Measurements from ENCODE around the gene SGF29.

DNA sequence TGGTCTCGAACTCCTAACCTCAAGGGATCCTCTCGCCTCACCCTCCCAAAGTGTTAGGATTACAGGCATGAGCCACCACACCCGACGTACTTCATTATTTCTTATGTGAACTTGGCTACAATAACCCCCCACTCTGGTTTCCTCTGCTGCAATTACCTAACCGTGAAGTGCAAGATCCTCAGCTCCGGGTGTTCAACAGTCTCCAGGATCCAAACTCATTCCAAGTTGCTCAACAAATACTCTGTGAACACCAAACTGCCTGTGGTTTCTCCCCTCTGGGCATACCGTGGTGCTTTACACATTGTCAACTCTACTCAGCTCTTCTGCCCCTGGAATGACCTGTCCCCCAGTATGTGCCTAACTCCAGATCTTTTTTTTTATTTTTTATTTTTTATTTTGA is 62.9 kb downstream of the SGF29 start:
- TF ChIP-seq, protein P1, sequence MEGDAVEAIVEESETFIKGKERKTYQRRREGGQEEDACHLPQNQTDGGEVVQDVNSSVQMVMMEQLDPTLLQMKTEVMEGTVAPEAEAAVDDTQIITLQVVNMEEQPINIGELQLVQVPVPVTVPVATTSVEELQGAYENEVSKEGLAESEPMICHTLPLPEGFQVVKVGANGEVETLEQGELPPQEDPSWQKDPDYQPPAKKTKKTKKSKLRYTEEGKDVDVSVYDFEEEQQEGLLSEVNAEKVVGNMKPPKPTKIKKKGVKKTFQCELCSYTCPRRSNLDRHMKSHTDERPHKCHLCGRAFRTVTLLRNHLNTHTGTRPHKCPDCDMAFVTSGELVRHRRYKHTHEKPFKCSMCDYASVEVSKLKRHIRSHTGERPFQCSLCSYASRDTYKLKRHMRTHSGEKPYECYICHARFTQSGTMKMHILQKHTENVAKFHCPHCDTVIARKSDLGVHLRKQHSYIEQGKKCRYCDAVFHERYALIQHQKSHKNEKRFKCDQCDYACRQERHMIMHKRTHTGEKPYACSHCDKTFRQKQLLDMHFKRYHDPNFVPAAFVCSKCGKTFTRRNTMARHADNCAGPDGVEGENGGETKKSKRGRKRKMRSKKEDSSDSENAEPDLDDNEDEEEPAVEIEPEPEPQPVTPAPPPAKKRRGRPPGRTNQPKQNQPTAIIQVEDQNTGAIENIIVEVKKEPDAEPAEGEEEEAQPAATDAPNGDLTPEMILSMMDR (conservative IDR thresholded peaks at IDR 0.05), result no peak
- no peak for TF ChIP-seq EZH2 (IDR thresholded peaks at IDR 0.05; ENCODE audit: low read depth)

All from PC-9 (cell line).